GM12874 (cell line): ENCODE results near the gene OSBP2.

ENCODE experiments used
- TF ChIP-seq, protein P1 (sequence below): IDR thresholded peaks from 2 replicates; pipeline ENCODE4 v1.5.1; 2011; ENCODE audit warnings: low read depth, mild to moderate bottlenecking, control low read depth, low read length, moderate library complexity; ENCODE audit not compliant: insufficient read depth

OSBP2 gene

DNA sequence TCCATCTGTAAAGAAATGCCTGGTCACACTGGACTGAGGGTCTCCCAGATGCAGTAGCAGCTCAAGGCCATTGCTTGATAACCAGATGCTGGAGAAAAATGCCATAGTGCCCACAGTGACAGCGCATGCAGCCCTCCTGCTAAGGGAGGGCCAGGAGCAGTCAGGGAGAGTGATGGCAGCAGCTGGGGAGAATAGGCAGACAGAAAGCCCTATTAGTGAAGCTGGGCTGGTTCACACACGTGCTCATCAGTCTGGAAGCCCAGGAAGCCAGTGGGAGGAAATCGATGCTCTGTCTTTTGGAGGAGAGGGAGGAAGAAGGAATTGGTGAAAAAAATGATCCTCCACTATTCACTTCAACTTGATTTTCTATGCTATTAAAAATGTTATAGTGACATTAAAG is 82.9 kb downstream of the OSBP2 start:
- TF ChIP-seq, protein P1, sequence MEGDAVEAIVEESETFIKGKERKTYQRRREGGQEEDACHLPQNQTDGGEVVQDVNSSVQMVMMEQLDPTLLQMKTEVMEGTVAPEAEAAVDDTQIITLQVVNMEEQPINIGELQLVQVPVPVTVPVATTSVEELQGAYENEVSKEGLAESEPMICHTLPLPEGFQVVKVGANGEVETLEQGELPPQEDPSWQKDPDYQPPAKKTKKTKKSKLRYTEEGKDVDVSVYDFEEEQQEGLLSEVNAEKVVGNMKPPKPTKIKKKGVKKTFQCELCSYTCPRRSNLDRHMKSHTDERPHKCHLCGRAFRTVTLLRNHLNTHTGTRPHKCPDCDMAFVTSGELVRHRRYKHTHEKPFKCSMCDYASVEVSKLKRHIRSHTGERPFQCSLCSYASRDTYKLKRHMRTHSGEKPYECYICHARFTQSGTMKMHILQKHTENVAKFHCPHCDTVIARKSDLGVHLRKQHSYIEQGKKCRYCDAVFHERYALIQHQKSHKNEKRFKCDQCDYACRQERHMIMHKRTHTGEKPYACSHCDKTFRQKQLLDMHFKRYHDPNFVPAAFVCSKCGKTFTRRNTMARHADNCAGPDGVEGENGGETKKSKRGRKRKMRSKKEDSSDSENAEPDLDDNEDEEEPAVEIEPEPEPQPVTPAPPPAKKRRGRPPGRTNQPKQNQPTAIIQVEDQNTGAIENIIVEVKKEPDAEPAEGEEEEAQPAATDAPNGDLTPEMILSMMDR, result no peak

DNA sequence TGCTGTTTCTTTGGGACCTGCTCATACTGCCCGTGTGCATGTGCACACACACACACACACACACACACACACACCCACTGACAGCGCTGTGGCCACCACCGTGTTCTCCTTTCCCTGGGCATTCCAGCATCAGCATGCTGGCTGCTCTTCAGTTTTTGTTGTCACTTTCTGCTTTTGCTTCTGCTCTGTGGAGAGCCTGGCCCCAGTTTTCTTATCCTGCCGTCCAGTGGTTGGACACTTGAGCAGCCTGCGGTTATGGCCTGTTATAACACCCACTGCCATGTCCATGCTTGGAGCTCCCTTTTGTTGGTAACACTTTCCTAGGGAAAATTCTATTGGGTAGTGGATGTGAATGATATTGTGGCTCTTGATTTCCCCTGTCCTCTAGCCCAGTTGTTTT is 83.6 kb downstream of the OSBP2 start:
- TF ChIP-seq, protein P1, result no peak

DNA sequence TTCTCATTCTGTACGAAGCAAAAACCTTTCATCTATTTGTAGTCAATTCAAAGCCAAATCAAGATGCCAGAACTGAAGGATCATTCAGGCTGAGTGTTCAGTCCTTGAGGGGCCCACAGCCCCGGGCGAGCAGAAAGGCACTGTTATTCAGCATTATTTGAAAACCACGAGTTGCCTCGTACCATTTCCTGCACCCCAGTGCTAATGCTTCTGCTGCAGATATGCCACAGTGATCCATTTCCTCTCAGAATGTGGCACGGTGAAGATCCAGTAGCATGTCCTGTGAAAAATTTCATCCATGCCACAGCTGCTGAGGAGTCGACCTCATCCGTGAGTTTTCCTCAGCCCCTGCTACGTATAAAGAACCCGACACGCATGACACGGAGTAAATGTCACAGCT is 85.4 kb downstream of the OSBP2 start:
- TF ChIP-seq, protein P1, result no peak

DNA sequence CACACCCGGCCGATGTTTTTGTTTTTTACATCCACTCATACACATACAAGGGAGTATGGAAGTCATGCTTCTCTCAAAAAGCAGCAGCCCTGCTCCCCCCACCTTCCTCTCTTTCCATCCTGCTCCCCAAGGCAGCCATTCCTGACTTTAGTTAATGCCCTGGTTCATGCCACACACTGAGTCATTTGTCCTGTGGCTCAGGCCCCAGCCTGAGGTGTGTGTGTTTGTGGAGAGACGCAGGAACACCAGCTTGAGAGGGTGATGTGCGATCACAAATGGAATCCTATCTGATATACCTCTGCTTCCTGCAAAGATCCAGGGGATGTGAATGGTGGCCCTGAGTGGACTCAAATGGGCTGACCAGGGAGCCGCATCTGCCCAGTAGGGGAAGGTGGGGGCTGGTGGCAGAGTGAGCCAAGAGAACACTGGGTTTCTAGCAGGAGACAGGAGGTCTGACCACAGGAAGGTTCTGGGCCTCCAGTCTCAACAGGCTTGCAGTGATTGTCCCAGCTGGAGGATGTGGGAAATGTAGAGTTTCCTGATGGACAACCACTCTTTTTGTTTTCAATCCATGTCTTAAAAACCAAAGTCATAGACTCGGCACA is 86.7 kb downstream of the OSBP2 start:
- TF ChIP-seq, protein P1, result no peak

DNA sequence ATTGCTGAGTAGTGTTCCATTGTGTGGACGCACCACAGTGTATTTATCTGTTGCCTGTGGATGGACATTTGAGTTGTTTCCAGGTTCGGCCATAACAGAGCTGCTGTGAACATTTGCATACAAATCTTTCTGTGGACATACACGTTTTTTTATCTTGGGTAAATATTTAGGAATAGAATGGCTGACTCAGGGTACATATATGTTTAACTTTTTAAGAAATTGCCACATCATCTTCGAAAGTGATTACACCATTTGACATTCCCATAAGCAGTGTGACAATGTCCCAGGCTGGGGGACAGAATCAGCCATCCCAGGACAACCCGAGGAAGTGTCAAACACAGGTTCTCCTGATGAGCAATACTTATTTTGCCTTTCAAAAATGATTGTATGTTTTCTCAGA is 87.9 kb downstream of the OSBP2 start:
- TF ChIP-seq, protein P1, result no peak

DNA sequence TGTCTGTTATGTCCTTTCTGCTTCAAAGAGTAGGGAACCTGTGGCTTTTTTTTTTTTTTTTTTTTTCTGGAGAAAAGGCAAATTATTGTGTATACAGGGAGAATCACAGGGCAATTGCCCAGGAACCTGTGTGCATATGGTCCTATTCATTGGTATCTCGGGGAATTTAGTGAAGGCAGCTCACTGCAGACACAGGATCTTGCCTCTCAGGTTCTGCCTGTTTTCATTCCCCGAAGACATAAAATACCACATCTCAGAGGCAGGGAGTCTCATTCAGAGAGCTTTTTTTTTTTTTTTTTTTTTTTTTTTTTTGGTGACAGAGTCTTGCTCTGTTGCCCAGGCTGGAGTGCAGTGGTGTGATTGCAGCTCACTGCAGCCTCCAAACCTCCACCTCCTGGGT is 88.3 kb downstream of the OSBP2 start:
- TF ChIP-seq, protein P1, result no peak

DNA sequence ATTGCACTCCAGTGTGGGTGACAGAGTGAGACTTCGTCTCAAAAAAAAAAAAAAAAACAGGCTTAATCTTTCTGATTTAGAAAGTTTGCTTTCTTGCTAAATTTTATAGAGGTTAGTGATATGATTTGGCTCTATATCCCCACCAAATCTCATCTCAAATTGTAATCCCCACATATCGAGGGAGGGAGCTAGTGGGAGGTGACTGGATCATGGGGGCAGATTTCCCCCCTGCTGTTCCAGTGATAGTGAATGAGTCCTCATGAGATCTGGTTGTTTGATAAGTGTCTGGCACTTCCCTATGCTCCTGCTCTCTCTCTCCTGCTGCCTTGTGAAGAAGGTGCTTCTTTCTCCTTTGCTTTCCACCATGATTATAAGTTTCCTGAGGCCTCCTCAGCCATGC is 90.9 kb downstream of the OSBP2 start:
- TF ChIP-seq, protein P1, result no peak

DNA sequence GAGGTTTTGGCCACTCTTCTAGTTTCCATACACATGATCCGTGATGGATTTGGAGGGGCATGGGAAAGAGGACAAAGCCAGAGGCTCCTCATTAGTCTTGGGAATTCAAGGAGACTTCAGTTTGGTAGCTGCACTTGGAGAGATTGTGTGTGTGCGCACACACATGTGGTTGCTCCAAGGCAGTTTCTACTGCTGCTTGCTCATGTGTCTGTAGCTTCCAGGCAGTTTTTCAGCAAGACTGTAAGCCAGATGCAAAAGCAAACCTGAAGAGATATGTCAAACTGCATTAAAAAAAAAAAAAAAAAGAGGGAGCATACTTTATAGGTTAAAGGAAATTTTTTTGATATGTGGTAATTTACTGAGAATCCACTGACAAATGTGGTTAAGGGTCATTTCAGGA is 95.7 kb downstream of the OSBP2 start:
- TF ChIP-seq, protein P1, result no peak
